ENCODE data around the gene PRKAG2.

PRKAG2 gene

GRCh38 chr7:151614019-151614418 lies 262.9 kb downstream of the PRKAG2 start:
- no peak for DNase-seq (ENCODE audit: low read depth)

GRCh38 chr7:151611878-151612277 lies 265.0 kb downstream of the PRKAG2 start:
- DNase-seq (ENCODE audit: low read depth): no peak

GRCh38 chr7:151611041-151611440 lies 265.9 kb downstream of the PRKAG2 start:
- DNase-seq (ENCODE audit: low read depth): no peak

- DNase-seq (ENCODE audit: low read depth): no peak
These were observed 268.8 kb downstream of the PRKAG2 start for GRCh38 chr7:151608031-151608551.

GRCh38 chr7:151607464-151607867 lies 269.4 kb downstream of the PRKAG2 start:
- DNase-seq (ENCODE audit: low read depth): no peak

- DNase-seq (ENCODE audit: low read depth): no peak
These were observed 273.0 kb downstream of the PRKAG2 start for GRCh38 chr7:151603951-151604350.

GRCh38 chr7:151601521-151602305 lies 275.2 kb downstream of the PRKAG2 start:
- no peak for DNase-seq (ENCODE audit: low read depth)

GRCh38 chr7:151600331-151600730 lies 276.6 kb downstream of the PRKAG2 start:
- DNase-seq (ENCODE audit: low read depth): no peak

GRCh38 chr7:151599401-151600227 lies 277.3 kb downstream of the PRKAG2 start:
- peak; percentile 68 for DNase-seq (ENCODE audit: low read depth)

- DNase-seq (ENCODE audit: low read depth): peak; percentile 42
These were observed 279.1 kb downstream of the PRKAG2 start for GRCh38 chr7:151597541-151598444.

- no peak for DNase-seq (ENCODE audit: low read depth)
These were observed 281.1 kb downstream of the PRKAG2 start for GRCh38 chr7:151595702-151596350.

GRCh38 chr7:151592868-151593486 lies 283.9 kb downstream of the PRKAG2 start:
- peak; percentile 64 for DNase-seq (ENCODE audit: low read depth)

GRCh38 chr7:151592330-151592729 lies 284.6 kb downstream of the PRKAG2 start:
- DNase-seq (ENCODE audit: low read depth): no peak

- DNase-seq (ENCODE audit: low read depth): no peak
These were observed 285.0 kb downstream of the PRKAG2 start for GRCh38 chr7:151591866-151592265.

- DNase-seq (ENCODE audit: low read depth): no peak
These were observed 285.8 kb downstream of the PRKAG2 start for GRCh38 chr7:151590850-151591771.

GRCh38 chr7:151590071-151590849 lies 286.7 kb downstream of the PRKAG2 start:
- no peak for DNase-seq (ENCODE audit: low read depth)

GRCh38 chr7:151588982-151589381 lies 287.9 kb downstream of the PRKAG2 start:
- no peak for DNase-seq (ENCODE audit: low read depth)

- DNase-seq (ENCODE audit: low read depth): no peak
These were observed 290.2 kb downstream of the PRKAG2 start for GRCh38 chr7:151586531-151587260.
